WTC11 (cell line): ENCODE measurements around the gene PTPRN2. TPM values are rescaled to one million over a fixed set of nuclear protein-coding genes. Genes with fewer than 3 reads are reported as not detected.

Experiments
- ATAC-seq: fragments of 200-7000 bp; cut with Tn5 transposase; 2 replicates; pipeline ENCODE4 v1.10.0; 2021; ENCODE audit warnings: mild to moderate bottlenecking, moderate library complexity
- CTCF ChIA-PET: fragments of 300-600 bp; sonication (Branson Sonifier 250); formaldehyde crosslinking; loops from one replicate; lab custom pipeline; 2021; ENCODE audit warnings: antibody characterized with exemption; lab: Charles Lee
- POLR2A ChIA-PET: fragments of 350-600 bp; sonication (Branson Sonifier 250); formaldehyde crosslinking; loops from one replicate; lab custom pipeline; 2021; ENCODE audit warnings: antibody characterized with exemption; lab: Charles Lee
- DNase-seq: peaks from one replicate; pipeline ENCODE4 v3.0.0; 2021; ENCODE audit warnings: low spot score
- H3K27ac Mint-ChIP-seq: 2 replicates; pipeline ENCODE4 v1.8.0; 2021; ENCODE audit warnings: mixed read lengths
- H3K27me3 Mint-ChIP-seq: 2 replicates; pipeline ENCODE4 v1.8.0; 2021; ENCODE audit warnings: low read depth, mild to moderate bottlenecking, moderate library complexity, mixed read lengths
- H3K36me3 Mint-ChIP-seq: 2 replicates; pipeline ENCODE4 v1.8.0; 2021; ENCODE audit warnings: mixed read lengths
- H3K4me1 Mint-ChIP-seq: 2 replicates; pipeline ENCODE4 v1.8.0; 2022; ENCODE audit warnings: mixed read lengths
- H3K4me3 Mint-ChIP-seq: 2 replicates; pipeline ENCODE4 v1.8.0; 2021; ENCODE audit warnings: mild to moderate bottlenecking, moderate library complexity, mixed read lengths
- H3K9me3 Mint-ChIP-seq: 2 replicates; pipeline ENCODE4 v1.8.0; 2021; ENCODE audit warnings: mixed read lengths
- CTCF ChIP-seq: fragments of 200-600 bp; IDR thresholded peaks from 2 replicates; pipeline ENCODE4 v1.8.0; 2022; ENCODE audit warnings: antibody characterized with exemption
- E2F5 ChIP-seq: sonication (generic); formaldehyde crosslinking; IDR thresholded peaks from 2 replicates; pipeline ENCODE4 v1.8.1; 2022; ENCODE audit warnings: mild to moderate bottlenecking, moderate library complexity, missing genetic modification reagents
- ETV6 ChIP-seq: sonication (generic); formaldehyde crosslinking; IDR thresholded peaks from 2 replicates; pipeline ENCODE4 v1.8.1; 2022; ENCODE audit warnings: mild to moderate bottlenecking, missing genetic modification reagents
- GRHL2 ChIP-seq: fragments of 250-450 bp; sonication (Bioruptor Pico); IDR thresholded peaks from 2 replicates; pipeline ENCODE4 v1.8.0; 2022; ENCODE audit warnings: mild to moderate bottlenecking, moderate library complexity; ENCODE audit not compliant: insufficient replicate concordance, severe bottlenecking
- IRF1 ChIP-seq: sonication (generic); formaldehyde crosslinking; IDR thresholded peaks from 2 replicates; pipeline ENCODE4 v1.8.0; 2023; ENCODE audit warnings: missing genetic modification reagents
- JAZF1 ChIP-seq: fragments of 250-450 bp; sonication (Bioruptor Pico); IDR thresholded peaks from 2 replicates; pipeline ENCODE4 v1.9.0; 2021; ENCODE audit warnings: moderate library complexity, mild to moderate bottlenecking, inconsistent platforms
- MLX ChIP-seq: sonication (generic); formaldehyde crosslinking; IDR thresholded peaks from 2 replicates; pipeline ENCODE4 v1.8.1; 2023; ENCODE audit warnings: mild to moderate bottlenecking, missing genetic modification reagents, moderate library complexity
- MXD4 ChIP-seq: fragments of 250-450 bp; sonication (Bioruptor Pico); IDR thresholded peaks from 2 replicates; pipeline ENCODE4 v1.8.0; 2021; ENCODE audit warnings: mild to moderate bottlenecking, moderate library complexity, borderline replicate concordance
- NFE2L1 ChIP-seq: sonication (generic); formaldehyde crosslinking; IDR thresholded peaks from 2 replicates; pipeline ENCODE4 v1.8.1; 2023; ENCODE audit warnings: missing genetic modification reagents
- NR1H2 ChIP-seq: sonication (generic); formaldehyde crosslinking; IDR thresholded peaks from 2 replicates; pipeline ENCODE4 v1.9.0; 2021; ENCODE audit warnings: mild to moderate bottlenecking, moderate library complexity, missing genetic modification reagents
- NR2C2 ChIP-seq: sonication (generic); formaldehyde crosslinking; IDR thresholded peaks from 2 replicates; pipeline ENCODE4 v1.8.0; 2022; ENCODE audit warnings: mild to moderate bottlenecking, missing genetic modification reagents
- PRDM15 ChIP-seq: sonication (generic); formaldehyde crosslinking; IDR thresholded peaks from 2 replicates; pipeline ENCODE4 v1.8.0; 2022; ENCODE audit warnings: missing genetic modification reagents
- PREB ChIP-seq: sonication (generic); formaldehyde crosslinking; IDR thresholded peaks from 2 replicates; pipeline ENCODE4 v1.8.1; 2022; ENCODE audit warnings: mild to moderate bottlenecking, missing genetic modification reagents, moderate library complexity, borderline replicate concordance
- TP53 ChIP-seq: sonication (generic); formaldehyde crosslinking; IDR thresholded peaks from 2 replicates; pipeline ENCODE4 v1.8.1; 2023; ENCODE audit warnings: mild to moderate bottlenecking, missing genetic modification reagents
- ZBTB43 ChIP-seq: sonication (generic); formaldehyde crosslinking; IDR thresholded peaks from 2 replicates; pipeline ENCODE4 v1.8.1; 2023; ENCODE audit warnings: mild to moderate bottlenecking, missing genetic modification reagents
- ZNF512 ChIP-seq: sonication (generic); formaldehyde crosslinking; IDR thresholded peaks from 2 replicates; pipeline ENCODE4 v1.8.1; 2022; ENCODE audit warnings: missing genetic modification reagents, borderline replicate concordance
- ZNF532 ChIP-seq: fragments of 250-450 bp; sonication (Bioruptor Pico); IDR thresholded peaks from 2 replicates; pipeline ENCODE4 v1.9.0; 2021; ENCODE audit warnings: mild to moderate bottlenecking, borderline replicate concordance
- total RNA-seq: library from RNA; stranded (reverse); gene quantifications from 3 replicates; pipeline ENCODE4 v1.2.3, GENCODE V29; 2021

PTPRN2 gene
- total RNA-seq, 1 experiment from 2014 or later: 4.7 TPM

GRCh38 chr7:157837047-157837446 lies 750.6 kb downstream of the PTPRN2 start:
- DNase-seq: no peak
- ATAC-seq: no peak
- H3K36me3 Mint-ChIP-seq: peaks cover 23% of the 10 kb centered on the region
- ChIA-PET CTCF (no interaction called here), POLR2A (no interaction called here)
- H3K4me1 Mint-ChIP-seq: peaks cover 22% of the 10 kb centered on the region
- H3K27me3 Mint-ChIP-seq: 0 out of 2 replicates have a peak, but pooled peaks cover 2% of the 10 kb centered on the region
- H3K27ac Mint-ChIP-seq: no peak overlapping the region
- TF ChIP-seq NR2C2 (CRISPR knock-in tag) (no peak), GRHL2 (CRISPR knock-in tag) (no peak), NR1H2 (CRISPR knock-in tag) (no peak), PREB (CRISPR knock-in tag) (no peak), ZNF512 (CRISPR knock-in tag) (no peak), NFE2L1 (no peak), MLX (no peak), E2F5 (CRISPR knock-in tag) (no peak), MXD4 (CRISPR knock-in tag) (no peak), PRDM15 (CRISPR knock-in tag) (no peak), CTCF (no peak), ZNF532 (no peak), ETV6 (no peak), JAZF1 (CRISPR knock-in tag) (no peak), IRF1 (CRISPR knock-in tag) (no peak), TP53 (CRISPR knock-in tag) (no peak), ZBTB43 (CRISPR knock-in tag) (no peak)
- H3K4me3 Mint-ChIP-seq: no peak overlapping the region
- peaks cover 37% of the 10 kb centered on the region for H3K9me3 Mint-ChIP-seq
